HG03108 (cell line): ENCODE results near the gene FBXO33.
"Not testable (repeated sequence)": the region's sequence is repeated elsewhere in the genome, so short reads cannot be mapped to it uniquely, and the experiment has no call there.

Experiments
- ATAC-seq: cut with Tn5 transposase; IDR thresholded peaks from one replicate; pipeline ENCODE4 v1.9.1; 2021; ENCODE audit warnings: moderate library complexity; ENCODE audit not compliant: unreplicated experiment

The FBXO33 gene

DNA sequence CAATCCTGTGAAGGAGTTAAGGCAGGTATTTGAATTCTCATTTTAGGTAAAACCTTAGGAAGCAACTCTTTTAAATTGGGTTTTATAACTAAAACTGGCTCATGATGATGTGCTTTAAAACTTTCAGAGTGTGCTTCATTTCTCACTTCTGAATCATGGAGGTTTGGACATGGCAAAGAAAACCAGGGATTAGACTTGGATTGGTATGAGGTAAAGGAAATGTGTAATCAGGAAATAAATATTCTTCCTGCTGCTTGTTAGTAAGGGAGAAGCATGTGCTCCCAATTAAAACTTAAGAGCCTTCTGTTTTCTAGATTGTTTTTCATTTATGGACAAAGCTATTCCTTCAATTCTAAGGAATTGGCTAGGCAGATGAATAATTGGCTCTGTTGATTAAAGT is 57.4 kb downstream of the FBXO33 start:
- ATAC-seq = no peak

GRCh38 chr14:39372656-39373055 is 59.6 kb downstream of the FBXO33 start:
- ATAC-seq = no peak

- ATAC-seq = no peak
Measured at GRCh38 chr14:39370415-39370814, 61.8 kb downstream of the FBXO33 start.

DNA sequence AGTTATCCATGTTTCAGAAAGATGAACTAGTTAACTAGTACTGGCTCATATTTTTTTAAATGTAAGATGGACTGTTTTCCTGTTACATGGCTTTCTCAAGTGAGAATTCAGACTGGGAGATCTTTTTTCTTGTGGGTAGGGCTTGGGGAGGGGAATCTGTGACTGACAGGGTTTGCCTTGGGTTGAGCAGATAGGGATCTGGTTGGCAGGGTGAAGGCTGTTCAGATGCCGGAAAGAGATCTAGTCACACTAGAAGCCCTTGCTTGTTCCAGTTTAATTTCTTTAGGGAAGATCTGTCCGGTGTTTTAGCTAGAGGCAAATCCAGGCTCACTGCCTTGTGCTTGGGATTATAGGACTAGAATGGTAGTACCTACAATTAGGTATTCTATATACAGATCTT is 63.2 kb downstream of the FBXO33 start:
- ATAC-seq = no peak

DNA sequence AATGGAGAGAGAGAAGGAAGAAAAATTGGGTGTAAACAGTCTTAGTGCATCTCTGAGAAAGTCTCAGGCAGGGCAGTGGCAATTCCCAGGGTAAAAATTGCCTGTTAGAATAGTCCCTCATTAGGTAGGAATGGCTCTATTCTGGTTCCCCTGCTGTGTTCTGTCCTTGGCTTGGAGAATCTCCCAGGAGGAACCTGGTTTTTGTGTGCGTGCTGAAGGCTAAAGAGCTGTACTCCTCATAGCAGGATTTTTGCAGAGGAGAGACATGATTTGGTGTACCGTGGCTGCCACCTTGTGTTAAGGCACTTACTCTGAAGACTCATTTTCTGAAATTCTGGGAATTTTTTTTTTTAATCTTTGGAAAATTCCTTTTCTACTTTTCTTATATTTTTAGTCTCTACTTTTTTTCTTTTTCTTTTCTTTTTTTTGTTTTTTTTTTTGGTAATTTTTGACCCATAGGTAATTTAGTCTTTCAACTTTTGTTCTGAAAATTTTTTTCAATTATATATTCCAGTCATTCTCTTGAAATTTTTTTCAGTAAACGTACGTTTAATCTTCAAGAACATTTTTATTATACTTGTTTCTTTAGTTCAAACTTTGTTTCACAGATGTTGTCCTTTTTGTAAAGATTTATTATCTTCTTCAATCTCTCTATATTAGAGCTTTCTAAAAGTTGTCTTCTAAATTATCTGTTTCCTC is 63.8 kb downstream of the FBXO33 start:
- no peak for ATAC-seq

GRCh38 chr14:39367387-39367751 is 64.9 kb downstream of the FBXO33 start:
- no peak for ATAC-seq

DNA sequence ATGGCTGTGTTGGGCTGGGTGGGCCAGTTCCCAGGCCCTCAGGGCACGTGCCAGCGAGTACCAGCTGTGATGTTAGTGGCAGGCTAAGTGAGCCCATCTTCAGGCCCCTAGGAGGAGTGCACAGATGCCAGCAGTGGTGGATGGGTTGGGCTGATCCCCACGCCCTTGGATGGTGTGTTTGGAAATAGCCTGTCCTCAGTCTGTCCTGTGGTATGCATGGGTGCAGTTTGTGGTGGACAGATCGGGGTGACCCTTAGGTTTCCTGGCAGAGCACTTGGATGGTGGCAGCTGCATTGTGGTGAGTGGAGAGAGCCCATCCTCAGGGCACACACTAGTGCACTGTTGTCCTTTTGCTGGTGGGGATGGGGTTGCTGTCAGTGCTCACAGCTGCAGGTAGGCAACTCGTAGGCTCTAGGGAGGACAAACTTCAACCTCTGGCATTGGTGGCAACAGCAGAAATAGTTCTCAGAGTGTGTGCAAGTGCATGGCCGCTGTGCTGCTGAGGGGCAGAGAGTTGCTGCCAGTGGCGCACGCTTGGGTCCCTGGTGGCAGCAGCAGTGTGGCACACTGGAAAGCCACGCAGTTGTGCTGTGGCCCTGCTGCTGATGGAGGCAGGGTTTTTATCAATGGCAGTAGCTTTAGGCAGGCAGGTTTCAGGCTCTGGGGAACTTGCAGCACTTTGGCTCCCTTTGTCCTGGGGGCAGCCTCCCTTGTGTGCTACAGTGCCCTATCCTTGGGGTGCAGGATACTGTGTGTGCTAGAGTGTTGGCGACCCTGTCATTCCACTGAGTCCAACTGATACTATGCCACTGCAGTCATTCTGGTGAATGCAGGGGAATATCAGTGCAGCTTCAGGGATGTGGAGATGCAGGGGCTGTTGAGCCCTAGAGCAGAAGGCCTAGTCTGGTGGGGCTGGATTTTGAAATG is 65.5 kb downstream of the FBXO33 start:
- ATAC-seq = no peak

DNA sequence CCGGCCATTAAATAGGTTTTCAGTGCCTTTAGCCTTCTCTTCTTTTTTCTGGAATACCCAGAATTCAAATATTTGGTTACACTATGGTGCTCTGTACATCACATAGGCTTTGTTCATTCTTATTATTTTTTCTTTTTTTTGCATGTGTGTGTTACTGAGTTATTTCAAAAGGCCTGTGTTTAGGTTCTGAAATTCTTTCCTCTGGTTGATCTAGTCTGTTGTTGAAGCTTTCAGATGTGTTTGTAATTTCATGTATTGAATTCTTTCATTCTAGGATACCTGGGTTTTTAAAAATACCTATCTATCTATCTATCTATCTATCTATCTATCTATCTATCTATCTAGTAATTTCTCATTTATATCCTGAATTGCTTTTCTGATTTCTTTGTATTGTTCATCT is 66.9 kb downstream of the FBXO33 start:
- ATAC-seq = no peak

DNA sequence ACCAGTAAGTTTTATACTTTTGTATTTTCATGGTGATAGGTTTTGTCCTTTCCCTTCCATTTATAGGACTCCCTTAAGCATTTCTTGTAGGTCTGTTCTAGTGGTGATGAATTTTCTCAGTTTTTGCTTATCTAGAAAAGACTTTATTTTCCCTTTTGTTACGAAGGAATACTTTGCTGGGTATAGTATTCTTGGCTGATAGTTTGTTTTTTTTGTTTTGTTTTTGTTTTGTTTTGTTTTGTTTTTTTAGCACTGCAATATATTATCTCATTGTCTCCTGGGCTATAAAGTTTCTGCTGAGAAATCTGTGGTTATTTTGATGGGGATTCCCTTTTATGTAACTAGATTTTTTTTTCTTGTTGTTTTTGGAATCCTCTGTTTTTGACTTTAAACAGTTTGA is 67.7 kb downstream of the FBXO33 start:
- no peak for ATAC-seq

DNA sequence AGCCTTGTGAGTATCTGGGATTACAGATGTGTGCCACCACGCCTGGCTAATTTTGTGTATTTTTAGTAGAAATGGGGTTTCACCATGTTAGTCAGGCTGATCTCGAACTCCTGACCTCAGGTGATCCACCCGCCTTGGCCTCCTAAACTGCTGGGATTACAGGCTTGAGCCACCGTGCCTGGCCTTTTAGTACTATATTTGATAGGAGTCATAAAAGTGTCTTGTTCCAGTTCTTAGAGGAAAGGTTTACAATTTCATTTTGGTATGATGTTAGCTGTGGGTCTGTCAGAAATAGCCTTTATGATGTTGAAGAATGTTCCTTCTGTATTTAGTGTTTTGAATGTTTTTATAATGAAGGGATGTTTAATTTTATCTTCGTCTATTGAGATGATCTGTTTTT is 70.7 kb downstream of the FBXO33 start:
- ATAC-seq = not testable (repeated sequence)

DNA sequence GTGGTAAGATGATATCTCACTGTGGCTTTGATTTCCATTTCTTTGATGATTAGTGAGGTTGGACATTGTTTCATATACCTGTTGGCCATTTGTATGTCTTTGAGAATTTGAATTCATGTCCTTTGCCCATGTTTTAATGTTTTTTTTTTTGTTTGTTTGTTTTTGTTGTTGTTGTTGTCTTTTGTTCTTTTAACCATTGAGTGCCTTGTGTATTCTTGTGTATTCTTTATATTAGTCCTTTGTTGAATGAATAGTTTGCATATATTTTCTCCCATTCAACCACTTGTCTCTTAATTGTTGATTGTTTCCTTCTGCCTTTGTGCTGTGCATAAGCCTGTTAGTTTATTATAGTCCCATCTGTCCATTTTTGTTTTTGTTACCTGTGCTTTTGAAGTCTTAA is 71.9 kb downstream of the FBXO33 start:
- ATAC-seq = no peak

GRCh38 chr14:39359069-39359468 is 73.2 kb downstream of the FBXO33 start:
- not testable (repeated sequence) for ATAC-seq

DNA sequence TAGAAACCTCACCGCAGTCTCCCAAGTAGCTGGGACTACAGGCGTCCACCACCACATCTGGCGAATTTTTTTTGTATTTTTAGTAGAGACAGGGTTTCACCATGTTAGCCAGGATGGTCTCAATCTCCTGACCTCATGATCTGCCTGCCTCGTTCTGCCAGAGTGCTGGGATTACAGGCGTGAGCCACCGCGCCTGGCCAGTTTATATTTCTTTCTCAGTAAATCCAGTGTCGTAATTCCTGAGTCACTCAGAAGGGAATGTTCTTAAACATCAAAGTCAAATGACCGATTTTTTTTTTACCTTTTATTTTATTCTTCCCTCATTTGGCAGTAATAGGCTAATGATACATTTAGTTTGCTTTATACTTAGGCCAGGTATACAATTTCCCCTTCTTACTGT is 80.5 kb downstream of the FBXO33 start:
- ATAC-seq = no peak

- ATAC-seq = no peak
Measured at GRCh38 chr14:39350866-39351265, 81.4 kb downstream of the FBXO33 start.
